ENCODE results near the gene PTPRQ. TPM values are rescaled to one million over a fixed set of nuclear protein-coding genes. Genes with fewer than 3 reads are reported as not detected.
"Not testable (repeated sequence)": the region's sequence is repeated elsewhere in the genome, so short reads cannot be mapped to it uniquely, and the experiment has no call there.

PTPRQ gene
- polyA plus RNA-seq, 3 donors from 2014 or later, result not detected

DNA sequence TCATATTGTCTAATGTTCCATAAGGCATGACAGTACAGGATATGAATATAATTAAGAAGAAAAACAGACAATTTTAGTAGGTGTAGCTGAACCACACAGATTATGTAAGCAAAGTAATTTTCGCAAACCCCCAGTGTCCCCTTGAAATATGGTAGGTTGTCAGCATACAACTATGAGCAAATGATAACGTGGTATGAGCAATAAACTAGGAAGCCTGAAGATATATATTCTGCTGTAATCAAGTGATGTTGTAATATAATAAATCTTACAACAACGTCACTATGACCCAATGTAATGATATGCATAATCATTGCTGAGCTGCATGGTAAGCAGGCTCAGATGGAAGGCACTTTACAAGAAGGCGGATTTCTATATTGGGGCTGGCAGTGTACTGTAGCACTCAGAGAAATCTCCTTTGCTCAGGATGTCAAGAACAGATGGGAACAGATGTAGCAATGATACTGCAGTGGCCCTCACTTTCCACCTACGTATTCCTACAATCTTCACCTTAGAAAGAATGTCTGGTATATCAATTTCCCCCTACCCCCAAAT is 215.6 kb downstream of the PTPRQ start:
- no peak for DNase-seq
- Mint-ChIP-seq H3K4me3 (no peak overlapping the region), H3K27ac (no peak overlapping the region), H3K27me3 (ENCODE audit: low read depth in 3 of 3) (peaks cover 0 to 3% (median 0%) of the 10 kb centered on the region in 3 donors), H3K4me1 (no peaks in the 10 kb centered on the region), H3K36me3 (no peaks in the 10 kb centered on the region), H3K9me3 (peaks cover 0 to 21% (median 5%) of the 10 kb centered on the region in 6 donors)

DNA sequence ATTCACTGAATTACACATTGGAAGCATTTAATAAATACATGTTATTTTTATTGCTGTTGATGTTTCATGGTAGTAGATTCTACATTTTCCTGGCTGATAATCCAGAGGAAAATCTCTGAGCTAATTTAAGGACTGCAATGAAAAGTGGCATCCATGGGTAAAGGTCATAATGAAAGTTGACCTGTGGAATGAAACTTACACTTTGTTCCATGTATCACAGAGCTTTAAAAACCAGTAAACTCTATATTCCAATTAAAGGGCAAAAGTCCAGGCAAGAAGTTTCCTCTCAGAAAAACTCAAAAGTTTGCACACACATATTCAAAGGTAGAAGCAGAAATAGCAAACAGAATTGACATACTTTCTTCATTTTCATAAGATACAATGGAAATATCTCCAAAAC is 218.6 kb downstream of the PTPRQ start:
- Mint-ChIP-seq H3K4me1 (no peaks in the 10 kb centered on the region), H3K27me3 (ENCODE audit: low read depth in 3 of 3) (peaks cover 0 to 3% (median 0%) of the 10 kb centered on the region in 3 donors), H3K4me3 (no peak overlapping the region), H3K36me3 (no peaks in the 10 kb centered on the region), H3K27ac (no peak overlapping the region), H3K9me3 (peaks cover 0 to 20% (median 3%) of the 10 kb centered on the region in 6 donors)
- DNase-seq, result no peak

DNA sequence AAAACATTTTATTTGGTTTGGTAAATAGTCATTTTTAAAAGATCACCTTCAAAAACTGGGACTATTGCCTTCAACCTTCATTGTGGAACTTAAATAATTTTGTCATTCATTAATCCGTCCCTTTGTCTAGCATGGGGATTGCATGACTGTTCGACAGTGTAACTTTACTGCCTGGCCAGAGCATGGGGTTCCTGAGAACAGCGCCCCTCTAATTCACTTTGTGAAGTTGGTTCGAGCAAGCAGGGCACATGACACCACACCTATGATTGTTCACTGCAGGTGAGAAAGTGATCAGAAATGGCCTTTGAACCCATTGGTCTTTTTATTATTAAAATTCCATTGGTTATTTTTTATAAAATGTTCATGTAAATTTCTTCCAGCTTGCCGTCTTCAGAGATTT is 226.2 kb downstream of the PTPRQ start:
- H3K9me3 Mint-ChIP-seq, result peaks cover 2 to 16% (median 8%) of the 10 kb centered on the region in 6 donors
- H3K27ac Mint-ChIP-seq, result no peak overlapping the region
- no peaks in the 10 kb centered on the region for H3K4me1 Mint-ChIP-seq
- no peaks in the 10 kb centered on the region for H3K36me3 Mint-ChIP-seq
- no peak overlapping the region for H3K4me3 Mint-ChIP-seq
- peaks cover 0 to 2% (median 0%) of the 10 kb centered on the region in 3 donors for H3K27me3 Mint-ChIP-seq (ENCODE audit: low read depth in 3 of 3)
- no peak for DNase-seq

DNA sequence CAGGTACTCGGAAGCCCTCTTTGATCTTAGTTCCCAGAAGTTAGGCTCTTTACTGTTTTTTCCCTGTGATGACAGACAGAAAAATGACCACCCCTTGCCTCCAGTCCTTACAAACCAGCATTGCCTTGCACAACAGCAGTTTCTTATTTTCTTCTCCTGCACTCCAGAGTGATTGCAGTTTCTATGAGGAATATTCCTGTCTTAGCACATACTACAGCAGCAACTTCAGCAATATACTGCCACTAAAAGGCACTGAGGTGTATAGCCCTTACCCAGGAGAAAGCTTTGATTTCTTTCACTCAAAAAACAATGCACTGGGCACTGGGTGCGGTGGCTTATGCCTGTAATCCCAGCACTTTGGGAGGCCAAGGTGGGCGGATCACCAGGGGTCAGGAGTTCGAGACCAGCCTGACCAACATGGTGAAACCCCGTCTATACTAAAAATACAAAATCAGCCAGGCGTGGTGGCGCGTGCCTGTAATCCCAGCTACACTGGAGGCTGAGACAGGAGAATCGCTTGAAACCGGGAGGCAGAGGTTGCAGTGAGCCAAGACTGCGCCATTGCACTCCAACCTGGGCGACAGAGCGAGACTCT is 232.1 kb downstream of the PTPRQ start:
- DNase-seq; H3K4me1 Mint-ChIP-seq; H3K4me3 Mint-ChIP-seq; H3K36me3 Mint-ChIP-seq; H3K27ac Mint-ChIP-seq; H3K9me3 Mint-ChIP-seq; H3K27me3 Mint-ChIP-seq (ENCODE audit: low read depth in 3 of 3): not testable (repeated sequence)

DNA sequence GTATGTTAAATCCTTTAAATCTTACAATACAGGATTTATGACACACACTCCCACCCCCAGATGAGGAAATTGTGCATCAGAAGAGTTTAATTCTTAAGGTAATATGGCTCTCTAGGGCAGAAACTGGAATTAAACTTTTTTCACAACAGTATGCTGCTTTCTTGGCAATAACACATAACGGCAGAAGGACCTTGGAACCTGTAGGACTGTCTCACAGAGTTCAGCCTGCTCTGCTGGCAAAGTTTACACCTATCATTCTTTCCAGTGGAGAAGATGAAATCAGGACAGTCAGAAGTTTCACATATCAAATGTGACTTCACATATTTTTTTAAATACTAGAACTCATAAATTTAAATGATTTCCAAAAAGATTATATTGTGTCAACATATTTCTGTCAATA is 232.8 kb downstream of the PTPRQ start:
- no peak overlapping the region for H3K4me3 Mint-ChIP-seq
- peaks cover 0 to 2% (median 2%) of the 10 kb centered on the region in 3 donors for H3K27me3 Mint-ChIP-seq (ENCODE audit: low read depth in 3 of 3)
- H3K36me3 Mint-ChIP-seq, result no peaks in the 10 kb centered on the region
- no peak overlapping the region for H3K27ac Mint-ChIP-seq
- no peak for DNase-seq
- H3K4me1 Mint-ChIP-seq, result no peaks in the 10 kb centered on the region
- peaks cover 0 to 5% (median 3%) of the 10 kb centered on the region in 6 donors for H3K9me3 Mint-ChIP-seq

DNA sequence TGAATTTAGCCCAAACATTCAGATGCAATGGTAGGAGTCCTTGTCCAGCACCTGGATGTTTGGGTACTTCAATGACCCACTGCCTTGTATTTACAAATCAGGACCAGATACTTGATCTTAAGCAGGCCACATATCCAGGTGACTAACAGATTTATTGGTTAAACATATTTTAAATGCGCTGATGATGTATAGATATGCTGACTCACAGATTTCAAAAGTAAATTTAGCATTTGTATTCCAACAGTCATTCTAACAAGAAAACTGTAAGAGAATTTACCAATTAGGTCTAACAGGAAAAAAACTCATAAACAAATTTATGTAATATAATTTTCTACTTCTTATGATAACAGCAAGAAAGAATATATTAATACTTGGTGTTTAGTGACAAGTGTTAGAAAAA is 234.0 kb downstream of the PTPRQ start:
- H3K27ac Mint-ChIP-seq, result no peak overlapping the region
- H3K4me3 Mint-ChIP-seq, result no peak overlapping the region
- no peaks in the 10 kb centered on the region for H3K36me3 Mint-ChIP-seq
- H3K4me1 Mint-ChIP-seq, result no peaks in the 10 kb centered on the region
- peaks cover 0 to 6% (median 2%) of the 10 kb centered on the region in 6 donors for H3K9me3 Mint-ChIP-seq
- peaks cover 0 to 2% (median 0%) of the 10 kb centered on the region in 3 donors for H3K27me3 Mint-ChIP-seq (ENCODE audit: low read depth in 3 of 3)
- no peak for DNase-seq

DNA sequence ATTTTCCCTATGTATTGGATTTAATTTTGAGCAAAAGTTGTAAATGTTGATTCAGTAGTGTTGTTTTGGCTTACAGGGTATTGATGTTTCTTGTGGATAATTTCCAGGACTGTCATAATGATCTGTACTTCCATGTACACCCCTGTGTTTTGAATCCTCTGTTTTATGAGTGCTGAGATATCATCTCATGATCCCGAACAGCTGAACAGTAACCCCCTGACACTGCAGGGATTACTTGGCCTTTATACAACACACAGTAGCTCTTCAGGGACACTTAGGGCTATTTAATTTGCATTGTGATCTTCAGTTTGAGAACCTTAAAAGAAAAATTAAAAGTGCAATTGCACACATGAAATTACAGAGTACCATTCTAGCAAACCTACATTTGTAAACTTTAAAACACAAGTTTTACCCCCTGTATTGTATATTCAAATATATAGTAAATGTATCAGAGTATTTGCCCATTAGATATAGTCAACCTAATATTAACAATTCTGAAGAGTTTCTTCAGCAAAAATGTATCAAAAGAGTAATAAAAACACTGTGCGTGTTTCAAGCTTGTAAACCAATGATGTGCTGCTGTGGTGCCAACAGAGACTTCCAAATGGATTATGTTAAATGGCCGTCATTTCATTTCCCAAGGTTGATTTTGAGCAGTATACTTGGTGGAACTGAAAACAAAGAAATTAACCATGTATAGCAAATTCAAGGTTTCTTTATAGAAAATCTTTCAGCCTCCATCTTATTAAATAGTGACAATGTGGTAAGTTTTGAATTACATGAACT is 235.5 kb downstream of the PTPRQ start:
- no peak for DNase-seq
- Mint-ChIP-seq H3K36me3 (no peaks in the 10 kb centered on the region), H3K27ac (no peak overlapping the region), H3K4me3 (no peak overlapping the region), H3K4me1 (no peaks in the 10 kb centered on the region), H3K9me3 (peaks cover 0 to 14% (median 2%) of the 10 kb centered on the region in 6 donors), H3K27me3 (ENCODE audit: low read depth in 3 of 3) (peaks cover 0 to 2% (median 0%) of the 10 kb centered on the region in 3 donors)

DNA sequence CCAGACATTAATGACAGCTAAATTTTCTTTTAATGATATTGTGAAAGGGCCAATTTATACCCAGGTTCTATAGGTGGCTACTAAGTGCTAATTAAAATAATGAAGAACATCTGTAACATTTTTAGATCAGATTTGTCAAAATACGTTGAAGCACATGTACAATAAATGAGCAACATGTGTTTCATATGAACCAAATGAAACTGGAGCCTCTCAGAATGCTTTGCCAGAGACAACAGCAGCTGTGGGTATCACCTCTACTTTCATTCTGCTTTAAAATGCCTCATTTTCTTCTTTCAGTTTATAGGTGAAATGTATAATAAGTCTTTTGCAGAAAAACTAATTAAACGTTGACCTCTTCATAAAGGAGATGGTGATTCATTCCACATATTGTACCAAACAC is 237.3 kb downstream of the PTPRQ start:
- Mint-ChIP-seq H3K4me3 (no peak overlapping the region), H3K9me3 (peaks cover 0 to 24% (median 4%) of the 10 kb centered on the region in 6 donors), H3K4me1 (no peaks in the 10 kb centered on the region), H3K27me3 (ENCODE audit: low read depth in 3 of 3) (no peaks in the 10 kb centered on the region), H3K27ac (no peak overlapping the region), H3K36me3 (no peaks in the 10 kb centered on the region)
- DNase-seq, result no peak

DNA sequence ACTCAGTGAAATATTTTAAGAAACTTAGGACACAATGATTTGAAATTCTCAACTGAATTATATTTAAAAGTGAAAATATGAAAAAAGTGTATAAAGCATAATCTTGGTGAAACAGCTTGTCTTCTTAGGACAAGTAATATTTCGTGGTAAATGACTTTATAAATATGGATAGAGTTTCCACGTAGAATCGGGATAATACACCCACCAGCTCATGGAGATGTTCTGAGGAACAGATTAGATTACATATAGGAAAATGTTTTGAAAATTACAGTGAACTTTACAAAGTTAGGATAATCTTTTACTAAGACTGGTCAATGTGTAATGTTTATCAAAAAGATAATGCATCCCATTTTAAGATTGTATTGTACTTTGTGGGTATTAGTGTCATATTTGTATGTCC is 237.8 kb downstream of the PTPRQ start:
- Mint-ChIP-seq H3K27me3 (ENCODE audit: low read depth in 3 of 3) (no peaks in the 10 kb centered on the region), H3K27ac (no peak overlapping the region), H3K36me3 (no peaks in the 10 kb centered on the region), H3K9me3 (peaks cover 0 to 29% (median 4%) of the 10 kb centered on the region in 6 donors), H3K4me3 (no peak overlapping the region), H3K4me1 (no peaks in the 10 kb centered on the region)
- DNase-seq, result no peak

DNA sequence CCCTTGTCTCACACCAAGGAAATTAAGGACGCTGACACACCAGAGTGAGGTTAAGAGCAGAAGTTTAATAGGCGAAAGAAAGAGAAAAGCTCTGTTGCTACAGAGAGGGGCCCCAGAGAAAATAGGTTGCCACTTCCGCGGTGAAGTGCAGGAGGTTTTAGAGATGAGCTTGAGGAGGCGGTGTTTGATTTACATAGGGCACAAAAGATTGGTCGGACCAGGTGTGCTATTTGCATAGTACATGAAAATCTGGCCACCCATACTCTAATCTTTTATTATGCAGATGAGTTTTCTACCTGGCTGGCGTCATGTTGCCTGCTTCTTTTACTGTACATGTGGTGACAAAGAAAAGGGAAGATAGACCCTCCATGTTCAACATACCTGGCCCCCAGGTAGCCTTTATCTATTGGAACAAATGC is 240.1 kb downstream of the PTPRQ start:
- no peak for DNase-seq
- peaks cover 0 to 36% (median 5%) of the 10 kb centered on the region in 6 donors for H3K9me3 Mint-ChIP-seq
- no peak overlapping the region for H3K4me3 Mint-ChIP-seq
- no peaks in the 10 kb centered on the region for H3K4me1 Mint-ChIP-seq
- peaks cover 0 to 2% (median 0%) of the 10 kb centered on the region in 3 donors for H3K27me3 Mint-ChIP-seq (ENCODE audit: low read depth in 3 of 3)
- no peak overlapping the region for H3K27ac Mint-ChIP-seq
- H3K36me3 Mint-ChIP-seq, result no peaks in the 10 kb centered on the region

DNA sequence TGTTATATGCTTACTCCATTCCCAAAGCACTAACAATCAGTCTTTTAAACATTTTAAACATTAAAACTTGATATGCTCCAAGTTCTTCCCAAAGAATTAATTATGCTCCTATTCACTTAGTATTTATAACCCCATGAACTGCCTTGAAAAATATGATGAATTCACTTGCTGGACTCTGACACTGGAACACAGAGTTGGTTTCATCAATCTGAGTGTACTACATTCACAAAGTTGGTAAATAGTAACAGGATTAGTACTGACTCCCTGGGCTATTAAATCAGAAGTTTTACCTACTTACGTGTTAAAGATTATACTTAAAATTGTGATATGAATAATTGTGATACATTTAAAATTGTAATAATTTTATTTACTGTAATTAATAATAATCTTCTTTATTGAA is 246.1 kb downstream of the PTPRQ start:
- DNase-seq, result no peak
- Mint-ChIP-seq H3K27ac (no peak overlapping the region), H3K9me3 (peaks cover 0 to 34% (median 4%) of the 10 kb centered on the region in 6 donors), H3K4me1 (no peaks in the 10 kb centered on the region), H3K4me3 (no peak overlapping the region), H3K36me3 (no peaks in the 10 kb centered on the region), H3K27me3 (ENCODE audit: low read depth in 3 of 3) (peaks cover 0 to 3% (median 0%) of the 10 kb centered on the region in 3 donors)

DNA sequence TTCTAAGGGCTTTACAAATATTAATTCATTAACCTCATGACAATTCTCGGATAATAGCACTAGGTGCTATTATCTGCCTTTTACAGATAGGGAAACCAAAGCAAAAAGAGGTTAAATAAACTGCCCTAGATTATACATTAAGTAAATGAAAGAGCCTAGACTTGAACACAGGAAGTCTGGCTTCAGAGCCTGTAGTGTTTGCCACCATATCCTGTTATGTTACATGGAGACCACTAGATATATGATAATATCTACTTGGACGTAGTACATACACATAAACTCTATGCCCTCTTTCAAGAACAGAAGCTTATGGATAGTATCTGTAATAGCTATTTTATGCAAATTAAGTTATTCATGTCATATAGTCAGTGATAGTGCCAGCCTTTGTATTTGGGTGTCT is 246.5 kb downstream of the PTPRQ start:
- Mint-ChIP-seq H3K27me3 (ENCODE audit: low read depth in 3 of 3) (peaks cover 0 to 3% (median 0%) of the 10 kb centered on the region in 3 donors), H3K4me1 (no peaks in the 10 kb centered on the region), H3K36me3 (no peaks in the 10 kb centered on the region), H3K4me3 (no peak overlapping the region), H3K9me3 (peaks cover 0 to 32% (median 4%) of the 10 kb centered on the region in 6 donors), H3K27ac (no peak overlapping the region)
- DNase-seq, result no peak

DNA sequence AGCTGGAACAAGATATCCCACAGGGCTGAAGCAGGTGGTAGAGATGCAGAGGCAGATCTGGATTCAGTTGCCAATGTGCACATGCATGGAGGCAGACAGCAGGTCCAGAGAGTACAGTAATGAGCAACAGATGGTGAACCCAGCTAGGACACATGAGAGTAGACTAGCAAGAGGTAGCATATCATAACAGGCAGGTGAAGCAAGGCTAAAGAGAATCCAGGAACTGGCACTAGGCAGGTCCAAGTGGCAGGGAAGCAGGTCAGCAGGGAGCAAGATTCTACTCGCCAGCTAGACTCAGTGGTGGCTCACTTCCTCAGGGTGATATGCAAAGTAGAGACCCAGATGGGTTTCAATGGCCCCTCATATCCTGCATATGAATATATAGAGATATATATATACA is 248.1 kb downstream of the PTPRQ start:
- Mint-ChIP-seq H3K36me3 (no peaks in the 10 kb centered on the region), H3K27me3 (ENCODE audit: low read depth in 3 of 3) (peaks cover 0 to 3% (median 0%) of the 10 kb centered on the region in 3 donors), H3K27ac (no peak overlapping the region), H3K4me1 (no peaks in the 10 kb centered on the region), H3K9me3 (peaks cover 0 to 16% (median 2%) of the 10 kb centered on the region in 6 donors), H3K4me3 (no peak overlapping the region)
- DNase-seq, result no peak

DNA sequence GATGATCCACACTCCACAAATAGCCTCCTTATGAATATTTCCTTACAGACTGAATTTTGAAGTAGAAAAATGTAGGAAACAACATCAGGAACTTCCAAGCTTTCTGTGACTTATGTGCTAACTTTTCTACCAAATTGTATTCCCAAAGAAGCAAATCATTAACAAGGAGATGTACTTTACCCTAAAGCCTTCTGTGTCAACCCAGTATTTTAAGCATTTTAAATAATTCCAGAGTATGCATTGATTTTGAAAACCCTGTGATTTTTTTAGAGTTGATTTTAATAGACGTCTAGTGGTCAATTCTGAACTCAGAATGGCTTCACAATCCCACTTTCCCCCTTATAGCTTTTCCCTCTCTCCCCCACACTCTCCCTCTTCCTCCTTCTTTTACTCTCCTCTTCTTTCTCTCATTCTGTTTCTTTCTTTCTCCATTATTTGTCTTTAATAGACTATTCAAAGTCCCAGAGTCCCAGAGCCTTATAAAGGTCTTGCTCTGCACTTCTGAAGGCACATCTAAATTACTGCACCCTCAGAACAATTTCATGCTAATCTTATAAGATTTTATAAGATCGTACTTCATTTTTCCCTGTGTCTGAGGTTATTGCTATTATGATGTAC is 253.3 kb downstream of the PTPRQ start:
- no peak overlapping the region for H3K4me3 Mint-ChIP-seq
- no peaks in the 10 kb centered on the region for H3K36me3 Mint-ChIP-seq
- DNase-seq, result no peak
- no peak overlapping the region for H3K27ac Mint-ChIP-seq
- H3K4me1 Mint-ChIP-seq, result no peaks in the 10 kb centered on the region
- H3K27me3 Mint-ChIP-seq (ENCODE audit: low read depth in 3 of 3), result no peaks in the 10 kb centered on the region
- H3K9me3 Mint-ChIP-seq, result peaks cover 0 to 4% (median 0%) of the 10 kb centered on the region in 6 donors

Data from immature natural killer cell (primary cell).